GM21786 (cell line): Measurements from ENCODE around the gene TRAPPC11.

Experiments used
- ATAC-seq: cut with Tn5 transposase; IDR thresholded peaks from one replicate; pipeline ENCODE4 v1.9.1; 2021; ENCODE audit not compliant: unreplicated experiment

TRAPPC11 gene

DNA sequence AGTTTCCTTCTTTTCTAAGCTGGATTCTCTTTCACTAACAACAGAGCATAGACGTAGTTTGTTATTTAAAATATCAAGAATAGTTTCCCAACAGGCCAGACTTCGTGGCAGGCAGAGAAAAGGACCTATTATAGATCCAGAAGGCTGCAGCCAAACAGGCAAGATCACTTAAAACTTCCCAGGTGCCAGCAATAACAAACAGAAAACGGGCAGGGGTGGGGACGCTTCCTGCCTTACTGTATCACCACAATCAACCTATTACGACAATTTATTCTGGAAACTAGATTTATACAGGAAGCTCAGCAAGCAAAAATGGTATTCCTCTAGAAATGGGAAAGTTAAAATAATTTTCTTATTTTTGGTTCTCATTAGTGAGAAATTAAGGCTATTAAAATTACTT, 22.2 kb upstream of the TRAPPC11 start:
- no peak for ATAC-seq

GRCh38 chr4:183637461-183637860, 21.6 kb upstream of the TRAPPC11 start:
- no peak for ATAC-seq

DNA sequence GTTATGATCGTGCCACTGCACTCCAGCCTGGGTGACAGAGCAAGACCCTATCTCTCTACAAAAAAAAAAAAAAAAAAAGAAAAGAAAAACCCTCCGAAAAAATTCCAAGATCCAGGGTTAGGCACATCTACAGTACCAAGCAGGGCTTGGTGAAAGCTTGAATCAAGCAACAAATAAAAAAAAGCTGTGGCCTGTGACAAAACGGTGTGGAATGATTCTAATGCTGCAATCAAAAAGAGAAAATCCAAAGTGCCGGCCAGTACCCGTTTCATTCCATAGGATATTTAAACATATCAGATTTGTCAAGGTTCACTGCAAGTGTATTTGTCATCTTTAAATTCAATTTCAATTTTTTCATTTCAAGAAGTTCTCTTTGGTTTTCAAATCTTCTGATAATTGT, 20.7 kb upstream of the TRAPPC11 start:
- ATAC-seq = no peak

- ATAC-seq = no peak
These were observed 19.8 kb upstream of the TRAPPC11 start for GRCh38 chr4:183639291-183639690.

- ATAC-seq = no peak
These were observed 13.8 kb upstream of the TRAPPC11 start for GRCh38 chr4:183645326-183645725.

GRCh38 chr4:183657564-183657963, 1.5 kb upstream of the TRAPPC11 start:
- no peak for ATAC-seq

- peak; percentile 25 for ATAC-seq
These were observed 598 bp upstream of the TRAPPC11 start for GRCh38 chr4:183658362-183659028.

DNA sequence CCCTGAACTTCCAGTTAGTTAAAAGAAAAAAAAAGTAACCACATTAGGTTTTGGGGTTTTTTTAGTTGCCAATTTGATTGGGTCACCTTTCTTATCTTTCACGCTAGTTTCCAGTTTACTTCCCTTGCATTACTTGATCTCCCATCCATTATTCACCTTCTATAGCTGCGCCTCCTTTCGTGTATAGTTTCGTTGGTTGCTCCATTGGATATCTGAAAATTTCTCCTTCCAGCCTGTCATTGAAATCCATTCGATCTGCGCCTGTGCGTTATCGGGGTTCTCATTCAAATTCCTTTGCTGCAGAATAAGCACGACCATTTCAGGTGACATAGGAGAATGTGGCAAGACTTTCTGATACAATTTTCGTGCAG, 764 bp downstream of the TRAPPC11 start:
- no peak for ATAC-seq

- ATAC-seq = no peak
These were observed 7.0 kb downstream of the TRAPPC11 start for GRCh38 chr4:183666088-183666487.

GRCh38 chr4:183670251-183670650, 11.2 kb downstream of the TRAPPC11 start:
- no peak for ATAC-seq

GRCh38 chr4:183670960-183671555, 12.0 kb downstream of the TRAPPC11 start:
- ATAC-seq = no peak

DNA sequence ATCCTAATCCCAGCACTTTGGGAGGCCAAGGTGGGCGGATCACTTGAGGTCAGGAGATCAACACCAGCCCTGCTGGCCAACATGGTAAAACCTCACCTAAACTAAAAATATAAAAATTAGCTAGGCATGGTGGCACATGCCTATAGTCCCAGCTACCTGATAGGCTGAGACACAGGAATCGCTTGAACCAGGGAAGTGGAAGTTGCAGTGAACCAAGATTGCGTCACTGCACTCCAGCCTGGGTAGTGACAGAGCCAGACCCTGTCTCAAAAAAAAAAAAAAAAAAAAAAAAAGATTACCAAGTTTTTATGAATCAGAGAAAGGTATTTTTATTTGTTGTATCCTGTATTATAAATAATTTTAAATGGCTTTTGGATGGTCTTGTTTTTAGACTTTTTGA, 15.1 kb downstream of the TRAPPC11 start:
- ATAC-seq = no peak

GRCh38 chr4:183675625-183676024, 16.5 kb downstream of the TRAPPC11 start:
- ATAC-seq = no peak

GRCh38 chr4:183681119-183681518, 22.0 kb downstream of the TRAPPC11 start:
- no peak for ATAC-seq

DNA sequence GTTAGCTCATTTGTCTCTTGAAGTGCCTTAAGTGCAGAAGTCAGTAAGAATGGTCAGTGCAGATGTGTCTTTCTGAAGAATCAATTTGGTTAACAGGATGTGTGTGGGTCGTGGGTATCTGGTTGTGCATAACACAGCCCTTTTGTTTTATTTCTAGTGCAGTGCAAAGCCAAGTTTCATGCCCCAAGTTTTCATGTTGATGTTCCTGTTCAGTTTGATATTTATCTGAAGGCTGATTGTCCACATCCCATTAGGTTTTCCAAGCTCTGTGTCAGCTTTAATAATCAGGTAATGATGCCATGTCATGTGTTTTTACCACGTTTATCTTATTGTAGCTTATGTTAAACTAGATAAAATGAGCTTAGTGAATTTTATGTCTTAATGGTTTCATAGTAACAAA, 27.4 kb downstream of the TRAPPC11 start:
- no peak for ATAC-seq

GRCh38 chr4:183688216-183688615, 29.1 kb downstream of the TRAPPC11 start:
- no peak for ATAC-seq

GRCh38 chr4:183691006-183691405, 31.9 kb downstream of the TRAPPC11 start:
- no peak for ATAC-seq

DNA sequence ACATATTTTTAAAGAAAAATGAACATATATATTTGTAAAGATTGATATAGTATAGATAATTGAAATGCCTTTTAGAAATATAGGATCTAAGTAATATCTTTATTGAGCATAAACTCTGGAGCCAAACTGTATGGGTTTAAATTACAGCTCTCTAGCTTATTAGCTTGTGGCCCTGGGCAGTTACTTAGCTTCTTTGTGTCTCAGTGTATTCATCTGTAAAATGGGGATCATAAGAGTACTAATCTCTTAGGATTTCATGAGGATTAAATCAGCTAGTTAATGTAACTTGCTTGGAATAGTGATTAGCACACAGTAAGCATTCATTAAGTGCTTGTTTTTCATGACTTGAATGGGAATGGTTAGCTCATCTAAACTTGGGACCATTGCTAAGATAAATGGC, 32.8 kb downstream of the TRAPPC11 start:
- no peak for ATAC-seq

GRCh38 chr4:183698909-183699308, 39.8 kb downstream of the TRAPPC11 start:
- ATAC-seq = no peak

DNA sequence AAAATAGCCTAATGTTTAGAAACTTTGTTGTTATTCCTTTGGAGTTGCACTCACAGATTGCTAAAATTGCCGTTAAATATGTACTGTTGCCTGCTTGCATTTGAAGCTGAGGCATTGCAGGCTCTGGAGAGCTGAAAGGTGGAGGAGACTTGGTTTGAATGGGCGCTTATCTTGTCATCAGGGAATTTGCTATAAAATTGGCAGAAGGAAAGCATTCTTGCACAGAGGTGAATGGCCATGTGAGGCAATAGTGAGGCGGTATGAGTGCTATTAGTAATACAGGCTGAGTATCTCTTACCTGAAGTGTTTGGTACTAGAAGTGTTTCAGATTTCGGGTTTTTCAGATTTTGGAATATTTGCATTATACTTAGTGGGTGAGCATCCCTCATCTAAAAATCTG, 41.3 kb downstream of the TRAPPC11 start:
- ATAC-seq = no peak

DNA sequence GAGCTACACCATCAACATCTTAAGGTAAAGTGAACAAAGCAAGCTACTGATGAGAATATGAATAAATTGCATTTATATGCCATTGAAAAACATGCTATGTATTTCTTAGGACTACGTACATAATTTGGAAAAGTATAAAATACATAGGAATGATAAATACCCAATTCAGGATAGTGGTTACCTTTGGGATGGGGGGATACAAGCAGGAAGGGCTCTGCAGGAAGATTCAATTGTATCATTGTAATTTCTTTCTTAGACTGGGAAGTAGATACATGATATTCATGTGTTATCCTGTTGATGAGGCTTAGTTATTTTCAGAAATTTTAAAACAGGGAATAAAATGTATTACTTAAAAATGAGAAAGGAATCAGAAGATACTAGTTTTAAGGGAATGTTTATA, 43.4 kb downstream of the TRAPPC11 start:
- ATAC-seq = no peak

GRCh38 chr4:183714626-183715025, 55.5 kb downstream of the TRAPPC11 start:
- no peak for ATAC-seq

GRCh38 chr4:183716302-183716701, 57.2 kb downstream of the TRAPPC11 start:
- ATAC-seq = no peak
